SH-SY5Y (cell line): ENCODE data around the gene FDCSP.

Source experiments
- GATA2 ChIP-seq: IDR thresholded peaks from 2 replicates; pipeline ENCODE4 v1.6.1; 2011; ENCODE audit warnings: mild to moderate bottlenecking, low read depth, low read length
- GATA3 ChIP-seq: IDR thresholded peaks from 2 replicates; pipeline ENCODE4 v1.6.1; 2011; ENCODE audit warnings: low read depth, mild to moderate bottlenecking, low read length, moderate library complexity

DNA sequence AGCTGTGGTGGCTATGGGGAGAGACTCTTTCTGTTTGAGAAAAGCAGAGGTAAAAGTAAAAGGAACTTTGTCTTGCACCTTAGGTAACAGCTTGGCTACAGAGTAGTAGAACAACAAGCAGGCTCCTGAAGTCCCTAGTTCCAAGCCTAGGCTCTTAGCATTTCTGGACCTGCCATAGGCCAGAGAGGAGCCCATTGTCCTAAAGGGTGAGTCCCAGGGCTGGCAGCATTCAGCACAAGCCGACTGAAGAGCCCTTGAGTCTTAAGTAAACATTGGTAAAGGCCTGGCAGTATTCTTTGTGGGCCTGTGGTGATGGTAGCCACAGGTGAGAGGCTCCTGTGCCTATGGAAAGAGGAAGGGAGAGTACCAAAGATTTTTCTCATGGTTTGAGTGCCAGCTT is 54.6 kb downstream of the FDCSP start:
- TF ChIP-seq GATA2: no peak
- TF ChIP-seq GATA3: no peak
